Fibroblast of skin of right quadriceps (primary cell): ENCODE results near the gene SYNE2.
A peak's percentile ranks its signal among the peaks of the same experiment; 100 is the strongest.
"Not testable (repeated sequence)": the region's sequence is repeated elsewhere in the genome, so short reads cannot be mapped to it uniquely, and the experiment has no call there.

Source experiments
- DNase-seq: peaks from one replicate; pipeline ENCODE4 v3.0.0-alpha.2; 2013

Gene SYNE2

GRCh38 chr14:63869940-63870752 is 17.3 kb downstream of the SYNE2 start:
- not testable (repeated sequence) for DNase-seq

GRCh38 chr14:63870753-63871037 is 17.9 kb downstream of the SYNE2 start:
- not testable (repeated sequence) for DNase-seq

GRCh38 chr14:63874223-63874622 is 21.4 kb downstream of the SYNE2 start:
- DNase-seq = no peak

- DNase-seq = peak; percentile 59
Measured at GRCh38 chr14:63875311-63875710, 22.5 kb downstream of the SYNE2 start.

- no peak for DNase-seq
Measured at GRCh38 chr14:63877550-63877939, 24.7 kb downstream of the SYNE2 start.

GRCh38 chr14:63878052-63878451 is 25.2 kb downstream of the SYNE2 start:
- no peak for DNase-seq

- no peak for DNase-seq
Measured at GRCh38 chr14:63878792-63879191, 26.0 kb downstream of the SYNE2 start.

GRCh38 chr14:63881926-63882325 is 29.1 kb downstream of the SYNE2 start:
- no peak for DNase-seq

GRCh38 chr14:63887899-63888298 is 35.1 kb downstream of the SYNE2 start:
- no peak for DNase-seq

- DNase-seq = no peak
Measured at GRCh38 chr14:63890553-63890952, 37.7 kb downstream of the SYNE2 start.

- no peak for DNase-seq
Measured at GRCh38 chr14:63891148-63891975, 38.6 kb downstream of the SYNE2 start.

- no peak for DNase-seq
Measured at GRCh38 chr14:63892265-63892664, 39.5 kb downstream of the SYNE2 start.

- DNase-seq = peak; percentile 86
Measured at GRCh38 chr14:63893701-63894458, 41.1 kb downstream of the SYNE2 start.

GRCh38 chr14:63895510-63895909 is 42.7 kb downstream of the SYNE2 start:
- DNase-seq = no peak

- peak; percentile 78 for DNase-seq
Measured at GRCh38 chr14:63896278-63896720, 43.5 kb downstream of the SYNE2 start.

GRCh38 chr14:63897721-63898163 is 44.9 kb downstream of the SYNE2 start:
- peak; percentile 82 for DNase-seq

GRCh38 chr14:63899953-63900352 is 47.1 kb downstream of the SYNE2 start:
- DNase-seq = no peak

GRCh38 chr14:63901434-63902085 is 48.8 kb downstream of the SYNE2 start:
- peak; percentile 76 for DNase-seq

- DNase-seq = no peak
Measured at GRCh38 chr14:63902375-63902976, 49.7 kb downstream of the SYNE2 start.

- DNase-seq = no peak
Measured at GRCh38 chr14:63904724-63905123, 51.9 kb downstream of the SYNE2 start.

- no peak for DNase-seq
Measured at GRCh38 chr14:63905370-63905769, 52.6 kb downstream of the SYNE2 start.

GRCh38 chr14:63908667-63909264 is 56.0 kb downstream of the SYNE2 start:
- DNase-seq = no peak
